K562 (cell line): Measurements from ENCODE around the gene TSSK2. TPM values are rescaled to one million over a fixed set of nuclear protein-coding genes. Genes with fewer than 3 reads are reported as not detected.
A peak's percentile ranks its signal among the peaks of the same experiment; 100 is the strongest.

Experiments
- BCLAF1 ChIP-seq, 2 experiments: fragments of 450-650 bp in 1 of 2; IDR thresholded peaks; 2 replicates each; pipeline ENCODE4 v1.6.1; 2011 to 2017; ENCODE audit warnings: low read depth in 2 of 2, antibody characterized with exemption in 1 of 2, borderline replicate concordance in 1 of 2, low read length in 1 of 2, mild to moderate bottlenecking in 1 of 2, mixed read lengths in 1 of 2; ENCODE audit not compliant: control insufficient read depth in 1 of 2
- CEBPG ChIP-seq, 3 experiments: fragments of 200-800 bp in 1 of 3; sonication (Bioruptor generic) in 1 of 3; sonication (generic) in 1 of 3; formaldehyde crosslinking in 1 of 3; IDR thresholded peaks in 2 of 3; conservative IDR thresholded peaks in 1 of 3; 2 replicates each; pipeline versions ENCODE4 v1.6.1 to v1.8.0; 2016 to 2022; ENCODE audit warnings: missing compliant biosample characterization in 2 of 3, missing genetic modification characterization in 2 of 3, mild to moderate bottlenecking in 1 of 3, missing genetic modification reagents in 1 of 3
- DIDO1 ChIP-seq: fragments of 450-650 bp; IDR thresholded peaks from 2 replicates; pipeline ENCODE4 v1.6.1; 2016; ENCODE audit warnings: low read depth, missing biosample characterization, missing genetic modification characterization
- NR3C1 ChIP-seq: sonication (generic); formaldehyde crosslinking; IDR thresholded peaks from 2 replicates; pipeline ENCODE4 v1.8.1; 2022; ENCODE audit warnings: missing genetic modification reagents
- SRF ChIP-seq, 2 experiments: fragments of 250-450, 450-650 bp in 1 of 2; sonication (Bioruptor Pico) in 1 of 2; sonication (generic) in 1 of 2; formaldehyde crosslinking; IDR thresholded peaks; 2 replicates each; pipeline versions ENCODE4 v1.5.0 to v1.5.1; 2020 to 2022; ENCODE audit warnings: mild to moderate bottlenecking in 1 of 2, missing genetic modification reagents in 1 of 2
- TAF9B ChIP-seq: fragments of 450-650 bp; IDR thresholded peaks from 2 replicates; pipeline ENCODE4 v1.6.1; 2018; ENCODE audit warnings: mild to moderate bottlenecking; ENCODE audit not compliant: partially characterized antibody
- ZBTB33 ChIP-seq: sonication (generic); formaldehyde crosslinking; IDR thresholded peaks from 2 replicates; pipeline ENCODE4 v1.8.1; 2023; ENCODE audit warnings: mild to moderate bottlenecking, missing genetic modification reagents
- ZNF24 ChIP-seq: fragments of 450-650 bp; IDR thresholded peaks from 2 replicates; pipeline ENCODE4 v1.6.1; 2016
- ZNF347 ChIP-seq: fragments of 450-650 bp; formaldehyde crosslinking; IDR thresholded peaks from 2 replicates; pipeline ENCODE4 v1.4.0; 2020; ENCODE audit warnings: low read depth, mild to moderate bottlenecking, moderate library complexity
- polyA plus RNA-seq, 8 experiments: library from polyadenylated mRNA; depleted of rRNA in 4 of 8; stranded (reverse) in 5 of 8; unstranded in 3 of 8; fragments of >200 nt; fragmentation: Nextera tagmentation in 2 of 8; fragmentation: Illumina TruSeq in 1 of 8; extraction: Ambion mirVana in 2 of 8; extraction: Trizol in 1 of 8; gene quantifications; 2 replicates each; pipeline versions ENCODE4 v1.2.1 to v1.2.3, GENCODE V29; 2011 to 2014; ENCODE audit warnings: inconsistent platforms in 1 of 8, missing spikeins in 1 of 8
- total RNA-seq, 7 experiments: library from RNA; depleted of rRNA in 6 of 7; stranded (reverse); fragments of >200 nt in 6 of 7; fragmentation: Illumina TruSeq in 2 of 7; extraction: Trizol in 2 of 7; gene quantifications; 2 replicates each; pipeline versions ENCODE4 v1.2.1 to v1.2.3, GENCODE V29; 2011 to 2021; ENCODE audit warnings: low replicate concordance in 1 of 7
- TF ChIP-seq, protein P1 (sequence below): fragments of 200-800 bp; sonication (Bioruptor generic); IDR thresholded peaks from 2 replicates; pipeline ENCODE4 v1.6.1; 2017; ENCODE audit warnings: missing genetic modification characterization, missing compliant biosample characterization
- TF ChIP-seq, protein P2 (sequence below): sonication (generic); formaldehyde crosslinking; IDR thresholded peaks from 2 replicates; pipeline ENCODE4 v1.8.0; 2023; ENCODE audit warnings: missing genetic modification reagents, mild to moderate bottlenecking, borderline replicate concordance
- TF ChIP-seq, protein P3 (sequence below): fragments of 250-450 bp; sonication (Bioruptor Pico); IDR thresholded peaks from 2 replicates; pipeline ENCODE4 v1.4.0; 2020; ENCODE audit warnings: mild to moderate bottlenecking, moderate library complexity

The TSSK2 gene
- total and polyA plus RNA-seq, 9 of the 15 experiments (the other 6 are each of a cell fraction or from before 2014, with no cell fraction given): 0.04 TPM; not detected in 8

- TF ChIP-seq ZBTB33 (no peak), DIDO1 (tag) (no peak), ZNF347 (CRISPR knock-in tag) (no peak), TAF9B (no peak), ZNF24 (no peak), BCLAF1 (IDR thresholded peaks at IDR 0.05; ENCODE audit: borderline replicate concordance in 1 of 2, control insufficient read depth in 1 of 2, low read depth in 2 of 2, low read length in 1 of 2) (no peak), SRF (CRISPR knock-in tag; IDR thresholded peaks at IDR 0.05) (no peak), CEBPG (CRISPR knock-in tag; IDR thresholded peaks at IDR 0.05) (no peak), CEBPG (tag; conservative IDR thresholded peaks at IDR 0.05 in 1 of 2, IDR thresholded peaks at IDR 0.05 in 1 of 2) (no peak), NR3C1 (CRISPR knock-in tag) (no peak)
- TF ChIP-seq, protein P1, sequence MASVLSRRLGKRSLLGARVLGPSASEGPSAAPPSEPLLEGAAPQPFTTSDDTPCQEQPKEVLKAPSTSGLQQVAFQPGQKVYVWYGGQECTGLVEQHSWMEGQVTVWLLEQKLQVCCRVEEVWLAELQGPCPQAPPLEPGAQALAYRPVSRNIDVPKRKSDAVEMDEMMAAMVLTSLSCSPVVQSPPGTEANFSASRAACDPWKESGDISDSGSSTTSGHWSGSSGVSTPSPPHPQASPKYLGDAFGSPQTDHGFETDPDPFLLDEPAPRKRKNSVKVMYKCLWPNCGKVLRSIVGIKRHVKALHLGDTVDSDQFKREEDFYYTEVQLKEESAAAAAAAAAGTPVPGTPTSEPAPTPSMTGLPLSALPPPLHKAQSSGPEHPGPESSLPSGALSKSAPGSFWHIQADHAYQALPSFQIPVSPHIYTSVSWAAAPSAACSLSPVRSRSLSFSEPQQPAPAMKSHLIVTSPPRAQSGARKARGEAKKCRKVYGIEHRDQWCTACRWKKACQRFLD: peak; percentile 8; the same call in 1 of the 2 replicates
- TF ChIP-seq, protein P2, sequence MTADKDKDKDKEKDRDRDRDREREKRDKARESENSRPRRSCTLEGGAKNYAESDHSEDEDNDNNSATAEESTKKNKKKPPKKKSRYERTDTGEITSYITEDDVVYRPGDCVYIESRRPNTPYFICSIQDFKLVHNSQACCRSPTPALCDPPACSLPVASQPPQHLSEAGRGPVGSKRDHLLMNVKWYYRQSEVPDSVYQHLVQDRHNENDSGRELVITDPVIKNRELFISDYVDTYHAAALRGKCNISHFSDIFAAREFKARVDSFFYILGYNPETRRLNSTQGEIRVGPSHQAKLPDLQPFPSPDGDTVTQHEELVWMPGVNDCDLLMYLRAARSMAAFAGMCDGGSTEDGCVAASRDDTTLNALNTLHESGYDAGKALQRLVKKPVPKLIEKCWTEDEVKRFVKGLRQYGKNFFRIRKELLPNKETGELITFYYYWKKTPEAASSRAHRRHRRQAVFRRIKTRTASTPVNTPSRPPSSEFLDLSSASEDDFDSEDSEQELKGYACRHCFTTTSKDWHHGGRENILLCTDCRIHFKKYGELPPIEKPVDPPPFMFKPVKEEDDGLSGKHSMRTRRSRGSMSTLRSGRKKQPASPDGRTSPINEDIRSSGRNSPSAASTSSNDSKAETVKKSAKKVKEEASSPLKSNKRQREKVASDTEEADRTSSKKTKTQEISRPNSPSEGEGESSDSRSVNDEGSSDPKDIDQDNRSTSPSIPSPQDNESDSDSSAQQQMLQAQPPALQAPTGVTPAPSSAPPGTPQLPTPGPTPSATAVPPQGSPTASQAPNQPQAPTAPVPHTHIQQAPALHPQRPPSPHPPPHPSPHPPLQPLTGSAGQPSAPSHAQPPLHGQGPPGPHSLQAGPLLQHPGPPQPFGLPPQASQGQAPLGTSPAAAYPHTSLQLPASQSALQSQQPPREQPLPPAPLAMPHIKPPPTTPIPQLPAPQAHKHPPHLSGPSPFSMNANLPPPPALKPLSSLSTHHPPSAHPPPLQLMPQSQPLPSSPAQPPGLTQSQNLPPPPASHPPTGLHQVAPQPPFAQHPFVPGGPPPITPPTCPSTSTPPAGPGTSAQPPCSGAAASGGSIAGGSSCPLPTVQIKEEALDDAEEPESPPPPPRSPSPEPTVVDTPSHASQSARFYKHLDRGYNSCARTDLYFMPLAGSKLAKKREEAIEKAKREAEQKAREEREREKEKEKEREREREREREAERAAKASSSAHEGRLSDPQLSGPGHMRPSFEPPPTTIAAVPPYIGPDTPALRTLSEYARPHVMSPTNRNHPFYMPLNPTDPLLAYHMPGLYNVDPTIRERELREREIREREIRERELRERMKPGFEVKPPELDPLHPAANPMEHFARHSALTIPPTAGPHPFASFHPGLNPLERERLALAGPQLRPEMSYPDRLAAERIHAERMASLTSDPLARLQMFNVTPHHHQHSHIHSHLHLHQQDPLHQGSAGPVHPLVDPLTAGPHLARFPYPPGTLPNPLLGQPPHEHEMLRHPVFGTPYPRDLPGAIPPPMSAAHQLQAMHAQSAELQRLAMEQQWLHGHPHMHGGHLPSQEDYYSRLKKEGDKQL (CRISPR knock-in tag): no peak
- TF ChIP-seq, protein P3, sequence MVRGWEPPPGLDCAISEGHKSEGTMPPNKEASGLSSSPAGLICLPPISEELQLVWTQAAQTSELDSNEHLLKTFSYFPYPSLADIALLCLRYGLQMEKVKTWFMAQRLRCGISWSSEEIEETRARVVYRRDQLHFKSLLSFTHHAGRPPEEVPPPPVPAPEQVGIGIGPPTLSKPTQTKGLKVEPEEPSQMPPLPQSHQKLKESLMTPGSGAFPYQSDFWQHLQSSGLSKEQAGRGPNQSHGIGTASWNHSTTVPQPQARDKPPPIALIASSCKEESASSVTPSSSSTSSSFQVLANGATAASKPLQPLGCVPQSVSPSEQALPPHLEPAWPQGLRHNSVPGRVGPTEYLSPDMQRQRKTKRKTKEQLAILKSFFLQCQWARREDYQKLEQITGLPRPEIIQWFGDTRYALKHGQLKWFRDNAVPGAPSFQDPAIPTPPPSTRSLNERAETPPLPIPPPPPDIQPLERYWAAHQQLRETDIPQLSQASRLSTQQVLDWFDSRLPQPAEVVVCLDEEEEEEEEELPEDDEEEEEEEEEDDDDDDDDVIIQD (CRISPR knock-in tag): no peak
Observed at GRCh38 chr22:19132153-19132552, 1.0 kb downstream of the TSSK2 start (continued).
